GM18909 (cell line): Measurements from ENCODE around the gene TRIM69.
"Not testable (repeated sequence)": the region's sequence is repeated elsewhere in the genome, so short reads cannot be mapped to it uniquely, and the experiment has no call there.

Source experiments
- ATAC-seq: cut with Tn5 transposase; IDR thresholded peaks from one replicate; pipeline ENCODE4 v1.9.1; 2021; ENCODE audit warnings: mild to moderate bottlenecking; ENCODE audit not compliant: unreplicated experiment, poor library complexity

Gene TRIM69

DNA sequence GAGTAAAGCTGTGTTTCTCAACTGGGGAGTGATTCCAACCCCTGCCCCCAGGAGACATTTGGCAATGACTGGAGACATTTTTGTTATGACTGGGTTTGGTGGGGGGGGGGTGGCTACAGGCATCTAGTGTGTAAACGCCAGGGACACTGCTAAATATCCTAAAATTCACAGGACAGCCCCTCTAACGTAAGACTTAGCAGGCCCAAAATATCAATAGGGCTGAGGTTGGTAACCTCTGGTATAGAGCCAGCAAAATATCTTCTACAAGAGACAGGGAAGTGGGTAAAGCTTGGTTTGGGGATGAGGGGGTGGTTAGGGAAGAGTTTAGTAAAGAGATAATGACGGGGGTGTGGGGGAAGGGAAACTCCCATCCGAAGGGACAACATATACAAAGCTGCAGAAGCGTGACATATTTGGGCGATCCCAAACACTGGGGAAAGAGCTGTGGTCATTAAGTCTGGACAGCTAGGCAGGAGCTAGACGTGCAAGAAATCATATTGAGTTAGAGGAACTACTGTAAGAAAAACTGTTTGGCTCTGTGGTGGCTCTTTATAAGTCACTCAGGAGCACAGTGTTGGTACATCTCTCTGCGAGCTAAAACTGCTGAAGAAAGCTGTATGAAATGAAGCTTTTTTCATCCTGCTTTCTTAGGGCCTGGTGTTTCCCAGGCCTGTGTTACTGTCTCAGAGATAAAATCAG is 697 bp upstream of the TRIM69 start:
- no peak for ATAC-seq

- ATAC-seq = no peak
Observed at GRCh38 chr15:44738340-44738984, 2.1 kb downstream of the TRIM69 start.

- ATAC-seq = not testable (repeated sequence)
Observed at GRCh38 chr15:44739222-44739847, 3.0 kb downstream of the TRIM69 start.

DNA sequence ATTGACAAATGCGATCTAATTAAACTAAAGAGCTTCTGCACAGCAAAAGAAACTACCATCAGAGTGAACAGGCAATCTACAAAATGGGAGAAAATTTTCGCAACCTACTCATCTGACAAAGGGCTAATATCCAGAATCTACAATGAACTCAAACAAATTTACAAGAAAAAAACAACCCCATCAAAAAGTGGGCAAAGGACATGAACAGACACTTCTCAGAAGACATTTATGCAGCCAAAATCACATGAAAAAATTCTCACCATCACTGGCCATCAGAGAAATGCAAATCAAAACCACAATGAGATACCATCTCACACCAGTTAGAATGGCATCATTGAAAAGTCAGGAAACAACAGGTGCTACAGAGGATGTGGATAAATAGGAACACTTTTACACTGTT is 7.1 kb downstream of the TRIM69 start:
- not testable (repeated sequence) for ATAC-seq

GRCh38 chr15:44753345-44753744 is 17.0 kb downstream of the TRIM69 start:
- no peak for ATAC-seq

GRCh38 chr15:44763187-44763586 is 26.9 kb downstream of the TRIM69 start:
- no peak for ATAC-seq

DNA sequence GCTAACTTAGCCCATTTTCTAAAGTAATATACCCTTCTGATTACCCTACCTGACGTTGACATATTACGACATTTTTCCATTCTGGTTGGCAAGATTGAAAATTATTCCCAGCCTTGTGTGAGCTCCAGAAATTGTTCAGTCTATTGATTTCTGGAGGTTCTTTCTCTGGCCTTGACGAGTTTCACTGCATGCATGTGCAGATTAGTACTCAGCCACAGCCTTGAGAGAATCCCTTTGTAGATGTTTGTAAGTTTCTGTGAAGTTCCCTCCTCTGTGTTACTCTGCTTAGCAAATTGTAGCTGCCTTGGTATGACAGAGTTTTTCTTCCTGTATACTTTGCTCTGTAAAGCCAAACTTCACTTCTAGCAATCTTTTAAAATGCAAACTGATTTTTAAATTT is 27.5 kb downstream of the TRIM69 start:
- no peak for ATAC-seq

- no peak for ATAC-seq
Observed at GRCh38 chr15:44765036-44765435, 28.7 kb downstream of the TRIM69 start.

GRCh38 chr15:44769521-44769920 is 33.2 kb downstream of the TRIM69 start:
- ATAC-seq = no peak

- ATAC-seq = not testable (repeated sequence)
Observed at GRCh38 chr15:44770715-44771114, 34.4 kb downstream of the TRIM69 start.

DNA sequence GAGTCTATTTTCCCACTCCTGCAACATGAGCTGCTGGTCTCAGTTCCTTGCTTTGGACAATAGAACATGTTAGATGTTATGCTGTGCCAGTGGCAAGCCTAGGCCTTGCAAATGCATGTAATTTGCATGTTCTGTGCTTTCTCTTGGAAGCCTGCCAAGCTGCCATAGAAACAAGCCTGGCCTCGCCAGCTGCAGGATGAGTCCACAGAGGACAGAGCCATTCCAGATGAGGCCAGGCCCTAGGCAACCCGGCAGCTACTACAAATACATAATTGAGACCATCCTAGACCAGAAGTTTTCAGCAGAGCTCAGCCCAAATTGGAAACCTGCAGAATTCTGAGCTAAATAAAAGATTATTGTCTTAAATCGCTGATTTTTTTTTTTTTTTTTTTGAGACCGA is 39.6 kb downstream of the TRIM69 start:
- no peak for ATAC-seq

- ATAC-seq = no peak
Observed at GRCh38 chr15:44779761-44780160, 43.4 kb downstream of the TRIM69 start.

DNA sequence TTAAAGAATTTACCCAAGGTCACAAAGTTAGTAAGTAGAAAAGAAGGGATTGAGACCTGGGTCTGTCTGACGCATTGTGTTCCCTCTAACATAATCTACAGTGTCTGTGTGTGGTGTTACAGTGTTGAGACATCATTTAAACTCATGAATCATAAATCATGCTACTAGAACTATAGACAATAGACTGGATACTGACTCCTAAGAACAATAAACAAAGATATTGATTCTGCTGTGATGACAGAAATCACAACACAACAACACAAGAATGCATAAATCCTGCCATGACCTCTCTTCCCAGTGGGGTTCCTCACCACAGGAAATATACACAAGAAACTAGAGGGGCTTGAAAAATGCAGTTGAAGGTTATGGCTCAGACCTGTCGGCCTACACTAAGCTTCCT is 44.3 kb downstream of the TRIM69 start:
- ATAC-seq = no peak

- ATAC-seq = no peak
Observed at GRCh38 chr15:44781128-44781810, 44.9 kb downstream of the TRIM69 start.

DNA sequence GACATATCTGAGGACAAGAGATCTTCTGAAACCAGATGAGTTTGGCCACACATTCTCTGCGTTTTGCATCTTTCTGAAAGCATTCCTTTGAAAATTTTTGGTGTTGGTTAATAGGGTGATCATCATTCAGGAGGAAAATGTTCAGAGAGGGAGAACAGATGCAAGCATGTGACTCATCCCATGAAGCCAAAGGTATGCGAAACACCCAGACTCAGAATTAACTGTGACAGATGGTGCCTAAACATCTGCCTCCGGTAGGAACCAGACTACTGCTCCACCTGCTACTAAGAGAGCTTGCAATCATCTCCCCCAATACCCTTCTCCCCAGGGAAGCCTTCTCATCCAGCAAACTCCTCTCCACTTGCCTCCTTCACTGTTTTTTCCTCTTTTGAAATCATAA is 46.2 kb downstream of the TRIM69 start:
- no peak for ATAC-seq

DNA sequence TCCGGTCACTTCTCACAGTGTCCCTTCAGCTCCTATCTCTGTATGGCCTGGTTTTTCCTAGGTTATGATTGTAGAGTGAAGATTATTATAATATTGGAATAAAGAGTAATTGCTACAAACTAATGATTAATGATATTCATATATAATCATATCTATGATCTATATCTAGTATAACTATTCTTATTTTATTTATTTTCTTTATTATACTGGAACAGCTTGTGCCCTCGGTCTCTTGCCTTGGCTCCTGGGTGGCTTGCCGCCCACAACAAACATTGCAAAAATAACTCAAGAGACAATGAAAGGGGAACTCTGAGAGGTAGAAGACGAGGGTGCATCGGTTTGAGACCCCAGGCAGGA is 48.6 kb downstream of the TRIM69 start:
- ATAC-seq = not testable (repeated sequence)

- no peak for ATAC-seq
Observed at GRCh38 chr15:44788748-44789147, 52.4 kb downstream of the TRIM69 start.

DNA sequence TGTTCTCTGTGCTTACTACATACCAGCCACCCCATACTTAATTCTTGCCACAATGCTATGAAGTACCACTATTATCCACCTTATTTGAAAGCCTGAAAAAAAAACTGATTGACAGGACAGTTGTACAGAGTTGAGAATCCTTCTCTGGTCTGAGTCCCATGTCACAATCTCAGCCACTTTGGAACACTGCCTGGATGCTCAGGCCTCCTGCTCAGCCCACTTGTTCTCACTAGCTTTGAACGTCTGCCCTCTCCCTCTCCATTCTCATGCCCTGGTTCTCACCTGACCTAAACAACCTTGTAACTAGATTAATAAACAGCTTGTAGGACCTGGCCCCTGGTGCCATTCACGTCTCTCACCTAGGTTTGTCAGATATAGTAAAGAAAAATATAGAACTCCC is 53.9 kb downstream of the TRIM69 start:
- ATAC-seq = no peak

DNA sequence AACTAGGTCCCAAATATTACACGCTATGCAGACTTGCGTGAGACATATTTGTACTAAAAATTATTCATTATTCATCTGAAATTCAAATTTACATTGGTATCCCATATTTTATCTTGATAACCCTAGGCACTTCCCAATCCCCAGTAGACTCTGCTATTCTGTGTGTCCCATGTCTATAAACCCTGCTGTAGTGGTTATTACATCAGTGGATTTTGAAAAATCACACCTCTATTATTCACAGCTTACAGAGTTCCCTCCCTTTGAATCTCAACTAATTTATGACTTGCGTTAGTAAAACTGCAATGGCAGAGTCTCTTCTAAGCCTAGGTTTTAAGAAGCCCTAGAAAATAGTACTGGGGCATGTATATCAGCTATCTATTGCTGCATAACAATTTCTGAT is 54.3 kb downstream of the TRIM69 start:
- ATAC-seq = no peak

- no peak for ATAC-seq
Observed at GRCh38 chr15:44792715-44793114, 56.4 kb downstream of the TRIM69 start.

GRCh38 chr15:44794072-44794471 is 57.7 kb downstream of the TRIM69 start:
- no peak for ATAC-seq
